ENCODE measurements around the gene PPM1B. TPM values are rescaled to one million over a fixed set of nuclear protein-coding genes. Genes with fewer than 3 reads are reported as not detected.

Gene PPM1B
- total and polyA plus RNA-seq, 2 of the 8 experiments (the other 6 are each of a cell fraction or from before 2014, with no cell fraction given): 43.6 to 126 TPM

DNA sequence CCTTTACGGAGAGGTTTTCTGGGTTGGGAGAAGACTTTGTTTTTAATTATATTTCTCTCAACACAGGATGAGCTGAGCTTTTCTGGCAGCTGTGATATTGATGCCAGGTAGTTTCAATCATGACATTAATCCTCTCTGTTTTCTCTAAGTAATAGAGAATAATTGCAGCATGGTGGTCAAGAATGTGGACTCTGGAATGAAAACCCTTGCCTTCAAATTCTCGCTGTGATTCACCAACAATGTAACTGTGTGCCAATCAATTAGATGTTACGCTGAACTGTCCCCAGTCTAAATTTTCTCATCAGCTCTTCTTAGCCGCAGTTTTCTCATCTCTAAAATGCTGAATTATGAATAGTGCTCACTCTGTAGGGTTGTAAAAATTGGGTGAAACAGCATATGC is 31.6 kb upstream of the PPM1B start:
- no peaks in the 10 kb centered on the region for H3K36me3 ChIP-seq (ENCODE audit: control insufficient read depth in 2 of 4, insufficient read depth in 4 of 4, low read length in 3 of 4)
- no peaks in the 10 kb centered on the region for H3K27me3 ChIP-seq (replicated peaks in 1 of 4; ENCODE audit: control insufficient read depth in 3 of 4, extremely low read depth in 1 of 4, insufficient read depth in 3 of 4, low read length in 3 of 4)
- peak overlapping the region; percentile 87 for H2BK120ac ChIP-seq (replicated peaks; ENCODE audit: low read depth, low read length)
- H3K9ac ChIP-seq (replicated peaks in 1 of 4; ENCODE audit: extremely low read depth in 1 of 4, low read depth in 3 of 4, low read length in 3 of 4): no peak overlapping the region
- CTCF ChIA-PET (ENCODE audit: partially characterized antibody): interaction anchor here (1.0 kb wide), 1 partner anchor 50 kb away, joined by 3 read pairs; no protein-coding TSS in a partner anchor
- H2BK20ac ChIP-seq (ENCODE audit: low read length): peak overlapping the region; percentile 3; the same call in 1 of the 2 replicates
- no peak overlapping the region for H2BK15ac ChIP-seq (ENCODE audit: low read length)
- peaks cover 5 to 24% (median 20%) of the 10 kb centered on the region in 4 experiments; a peak in 6 of 7 replicates for H3K4me1 ChIP-seq (replicated peaks in 1 of 4; ENCODE audit: control insufficient read depth in 3 of 4, insufficient read depth in 4 of 4, low read length in 3 of 4)
- H3K79me1 ChIP-seq (ENCODE audit: low read depth, low read length): no peaks in the 10 kb centered on the region
- no peak overlapping the region for H2AFZ ChIP-seq (ENCODE audit: low read length)
- H2AK5ac ChIP-seq (ENCODE audit: low read depth, low read length): 0 out of 2 replicates have a peak overlapping the region, but pooled peaks have one; percentile 7
- H3K9me3 ChIP-seq (ENCODE audit: insufficient read depth in 2 of 2, low read depth in 1 of 2, low read length in 1 of 2): peaks cover 7 to 11% of the 10 kb centered on the region in 2 experiments; a peak in 1 of 4 replicates
- TF ChIP-seq CEBPB (IDR thresholded peaks at IDR 0.05; ENCODE audit: low read depth, low read length) (no peak), EZH2 (IDR thresholded peaks at IDR 0.05; ENCODE audit: low read depth, low read length, severe bottlenecking) (no peak), CBX8 (IDR thresholded peaks at IDR 0.05; ENCODE audit: borderline replicate concordance, low read depth, low read length) (no peak), ASH2L (IDR thresholded peaks at IDR 0.05; ENCODE audit: low read length) (no peak), TCF12 (IDR thresholded peaks at IDR 0.05; ENCODE audit: low read depth, low read length) (no peak)
- TF ChIP-seq, protein P1, sequence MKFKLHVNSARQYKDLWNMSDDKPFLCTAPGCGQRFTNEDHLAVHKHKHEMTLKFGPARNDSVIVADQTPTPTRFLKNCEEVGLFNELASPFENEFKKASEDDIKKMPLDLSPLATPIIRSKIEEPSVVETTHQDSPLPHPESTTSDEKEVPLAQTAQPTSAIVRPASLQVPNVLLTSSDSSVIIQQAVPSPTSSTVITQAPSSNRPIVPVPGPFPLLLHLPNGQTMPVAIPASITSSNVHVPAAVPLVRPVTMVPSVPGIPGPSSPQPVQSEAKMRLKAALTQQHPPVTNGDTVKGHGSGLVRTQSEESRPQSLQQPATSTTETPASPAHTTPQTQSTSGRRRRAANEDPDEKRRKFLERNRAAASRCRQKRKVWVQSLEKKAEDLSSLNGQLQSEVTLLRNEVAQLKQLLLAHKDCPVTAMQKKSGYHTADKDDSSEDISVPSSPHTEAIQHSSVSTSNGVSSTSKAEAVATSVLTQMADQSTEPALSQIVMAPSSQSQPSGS (IDR thresholded peaks at IDR 0.05; ENCODE audit: low read length): no peak
- TF ChIP-seq, protein P2, sequence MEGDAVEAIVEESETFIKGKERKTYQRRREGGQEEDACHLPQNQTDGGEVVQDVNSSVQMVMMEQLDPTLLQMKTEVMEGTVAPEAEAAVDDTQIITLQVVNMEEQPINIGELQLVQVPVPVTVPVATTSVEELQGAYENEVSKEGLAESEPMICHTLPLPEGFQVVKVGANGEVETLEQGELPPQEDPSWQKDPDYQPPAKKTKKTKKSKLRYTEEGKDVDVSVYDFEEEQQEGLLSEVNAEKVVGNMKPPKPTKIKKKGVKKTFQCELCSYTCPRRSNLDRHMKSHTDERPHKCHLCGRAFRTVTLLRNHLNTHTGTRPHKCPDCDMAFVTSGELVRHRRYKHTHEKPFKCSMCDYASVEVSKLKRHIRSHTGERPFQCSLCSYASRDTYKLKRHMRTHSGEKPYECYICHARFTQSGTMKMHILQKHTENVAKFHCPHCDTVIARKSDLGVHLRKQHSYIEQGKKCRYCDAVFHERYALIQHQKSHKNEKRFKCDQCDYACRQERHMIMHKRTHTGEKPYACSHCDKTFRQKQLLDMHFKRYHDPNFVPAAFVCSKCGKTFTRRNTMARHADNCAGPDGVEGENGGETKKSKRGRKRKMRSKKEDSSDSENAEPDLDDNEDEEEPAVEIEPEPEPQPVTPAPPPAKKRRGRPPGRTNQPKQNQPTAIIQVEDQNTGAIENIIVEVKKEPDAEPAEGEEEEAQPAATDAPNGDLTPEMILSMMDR (IDR thresholded peaks at IDR 0.05; ENCODE audit: control extremely low read depth in 1 of 3, insufficient read depth in 1 of 3, low read depth in 1 of 3, low read length in 3 of 3): no peak
- peak overlapping the region in 1 of 2 experiments; percentile 69; a peak in 1 of 4 replicates for H3K4me2 ChIP-seq (ENCODE audit: insufficient read depth in 1 of 2, low read depth in 2 of 2, low read length in 2 of 2)
- H3K56ac ChIP-seq (replicated peaks; ENCODE audit: insufficient read length, low read depth, low read length): no peak overlapping the region
- POLR2A ChIA-PET (ENCODE audit: partially characterized antibody): interaction anchor here (0.6 to 2.5 kb wide), 5 partner anchors 10 to 97 kb away, joined by 3 to 20 read pairs (median 7); partner anchors contain the start of gene PPM1B
- H3K23me2 ChIP-seq (ENCODE audit: low read depth, low read length): no peaks in the 10 kb centered on the region
- H4K20me1 ChIP-seq (replicated peaks in 1 of 2; ENCODE audit: control insufficient read depth in 1 of 2, insufficient read depth in 2 of 2, low read length in 2 of 2): no peaks in the 10 kb centered on the region
- H3K23ac ChIP-seq (ENCODE audit: insufficient read length): no peak overlapping the region
- peak overlapping the region; percentile 74; the same call in 1 of the 2 replicates for H3K27ac ChIP-seq (ENCODE audit: low read depth, low read length)
- H2BK5ac ChIP-seq (ENCODE audit: low read depth, low read length): peak overlapping the region; percentile 100
- H3K14ac ChIP-seq (ENCODE audit: insufficient read length): no peak overlapping the region
- H2BK12ac ChIP-seq (ENCODE audit: low read depth, low read length): no peak overlapping the region; the same call in 1 of the 2 replicates
- H3K18ac ChIP-seq (ENCODE audit: extremely low read depth, low read length): no peak overlapping the region; the same call in 1 of the 2 replicates
- no peak overlapping the region for H3K4ac ChIP-seq (replicated peaks; ENCODE audit: insufficient read length, low read depth, low read length)
- no peak overlapping the region for H3K4me3 ChIP-seq (ENCODE audit: extremely low read depth in 1 of 4, insufficient read depth in 2 of 4, low read depth in 3 of 4, low read length in 4 of 4)
- FAIRE-seq (no peak), DNase-seq (ENCODE audit: low read depth in 1 of 2, low spot score in 2 of 2) (no peak)
- peak overlapping the region; percentile 91 for H4K5ac ChIP-seq (ENCODE audit: insufficient read length, low read depth, low read length)
- no peaks in the 10 kb centered on the region for H3K79me2 ChIP-seq (ENCODE audit: control insufficient read depth in 1 of 2, insufficient read depth in 2 of 2, low read length in 2 of 2)
- H4K91ac ChIP-seq (replicated peaks; ENCODE audit: insufficient read length, low read length): peak overlapping the region; percentile 13
- WGBS, 2 experiments (ENCODE audit: extremely low coverage in 1 of 2, insufficient coverage in 1 of 2, insufficient read length in 1 of 2, insufficient replicate concordance in 2 of 2, low coverage in 1 of 2, low lambda C conversion rate in 2 of 2, missing lambda C conversion rate in 1 of 2): 80% methylated on average over 4 of the region's 4 CpGs; no CpG with 5 or more reads in 1 of the 2 experiments
- H4K8ac ChIP-seq (ENCODE audit: extremely low read depth, insufficient read depth, low read length): no peak overlapping the region
